MCF 10A (cell line): ENCODE measurements around the gene RNASEL. TPM values are rescaled to one million over a fixed set of nuclear protein-coding genes. Genes with fewer than 3 reads are reported as not detected.

Source experiments
- BruUV-seq: library from RNA; stranded (reverse); fragments of 400-500 nt; replicated peaks from 2 replicates; lab custom pipeline; 2021; lab: Mats Ljungman, UMichigan
- CTCF ChIA-PET: fragments of 300-600 bp; sonication (Branson Sonifier 250); formaldehyde crosslinking; extraction: SDS; loops from one replicate; lab custom pipeline; 2021; ENCODE audit warnings: antibody characterized with exemption, inconsistent platforms; lab: Yijun Ruan, JAX
- POLR2A ChIA-PET: fragments of 300-600, 350-650 bp; sonication (Branson Sonifier 250); formaldehyde crosslinking; extraction: SDS; loops from one replicate; lab custom pipeline; 2020; ENCODE audit warnings: antibody characterized with exemption, inconsistent platforms; lab: Yijun Ruan, JAX
- DNase-seq: peaks from one replicate; pipeline ENCODE4 v3.0.0-alpha.2; 2018; ENCODE audit not compliant: unreplicated experiment
- H3K27ac Mint-ChIP-seq: one replicate; pipeline ENCODE4 v1.8.0; 2022; ENCODE audit warnings: mild to moderate bottlenecking, low read depth, mixed read lengths; ENCODE audit not compliant: unreplicated experiment
- H3K27me3 Mint-ChIP-seq: one replicate; pipeline ENCODE4 v1.8.0; 2022; ENCODE audit warnings: mixed read lengths; ENCODE audit not compliant: insufficient read depth, unreplicated experiment
- H3K36me3 Mint-ChIP-seq: one replicate; pipeline ENCODE4 v1.8.0; 2022; ENCODE audit warnings: mild to moderate bottlenecking, moderate library complexity, mixed read lengths; ENCODE audit not compliant: insufficient read depth, unreplicated experiment
- H3K4me1 Mint-ChIP-seq: one replicate; pipeline ENCODE4 v1.8.0; 2022; ENCODE audit warnings: mixed read lengths; ENCODE audit not compliant: insufficient read depth, unreplicated experiment
- H3K4me3 Mint-ChIP-seq: one replicate; pipeline ENCODE4 v1.8.0; 2022; ENCODE audit warnings: mild to moderate bottlenecking, moderate library complexity, mixed read lengths; ENCODE audit not compliant: unreplicated experiment
- H3K9me3 Mint-ChIP-seq: one replicate; pipeline ENCODE4 v1.8.0; 2022; ENCODE audit warnings: mixed read lengths; ENCODE audit not compliant: unreplicated experiment
- intact Hi-C: fragments of 100-400 bp; cut with micrococcal nuclease; formaldehyde crosslinking; loops from 2 replicates; pipeline ENCODE4 v1.14.1; 2022
- total RNA-seq: library from RNA; stranded (reverse); gene quantifications from 2 replicates; pipeline ENCODE4 v1.2.3, GENCODE V29; 2022
- TF ChIP-seq, protein P1 (sequence below): fragments of 200-600 bp; IDR thresholded peaks from one replicate; pipeline ENCODE4 v1.8.0; 2022; ENCODE audit warnings: antibody characterized with exemption, mild to moderate bottlenecking; ENCODE audit not compliant: unreplicated experiment

RNASEL gene
- total RNA-seq, 1 experiment from 2014 or later: 4.2 TPM

- CTCF ChIA-PET: interaction anchor here (0.5 to 23.4 kb wide), 9 partner anchors 12 to 649 kb away, joined by 3 to 991 read pairs (median 8); partner anchors contain the start of genes NPL and RGS16
- DNase-seq: no peak
- intact Hi-C loops: loop anchor here (2.0 kb wide), 1 partner anchor 193 kb away; no protein-coding TSS in a partner anchor
- Mint-ChIP-seq H3K27ac (no peak overlapping the region), H3K4me1 (peaks cover 5% of the 10 kb centered on the region), H3K36me3 (peaks cover 7% of the 10 kb centered on the region), H3K9me3 (no peaks in the 10 kb centered on the region), H3K4me3 (no peak overlapping the region), H3K27me3 (no peaks in the 10 kb centered on the region)
- POLR2A ChIA-PET: interaction anchor here (1.1 to 2.4 kb wide), 10 partner anchors 15 to 502 kb away, joined by 3 to 14 read pairs (median 8); no protein-coding TSS in a partner anchor
- TF ChIP-seq, protein P1, sequence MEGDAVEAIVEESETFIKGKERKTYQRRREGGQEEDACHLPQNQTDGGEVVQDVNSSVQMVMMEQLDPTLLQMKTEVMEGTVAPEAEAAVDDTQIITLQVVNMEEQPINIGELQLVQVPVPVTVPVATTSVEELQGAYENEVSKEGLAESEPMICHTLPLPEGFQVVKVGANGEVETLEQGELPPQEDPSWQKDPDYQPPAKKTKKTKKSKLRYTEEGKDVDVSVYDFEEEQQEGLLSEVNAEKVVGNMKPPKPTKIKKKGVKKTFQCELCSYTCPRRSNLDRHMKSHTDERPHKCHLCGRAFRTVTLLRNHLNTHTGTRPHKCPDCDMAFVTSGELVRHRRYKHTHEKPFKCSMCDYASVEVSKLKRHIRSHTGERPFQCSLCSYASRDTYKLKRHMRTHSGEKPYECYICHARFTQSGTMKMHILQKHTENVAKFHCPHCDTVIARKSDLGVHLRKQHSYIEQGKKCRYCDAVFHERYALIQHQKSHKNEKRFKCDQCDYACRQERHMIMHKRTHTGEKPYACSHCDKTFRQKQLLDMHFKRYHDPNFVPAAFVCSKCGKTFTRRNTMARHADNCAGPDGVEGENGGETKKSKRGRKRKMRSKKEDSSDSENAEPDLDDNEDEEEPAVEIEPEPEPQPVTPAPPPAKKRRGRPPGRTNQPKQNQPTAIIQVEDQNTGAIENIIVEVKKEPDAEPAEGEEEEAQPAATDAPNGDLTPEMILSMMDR: no peak
- no TSS peak for BruUV-seq
Measured at GRCh38 chr1:182589931-182590330, 875 bp upstream of the RNASEL start.

- TF ChIP-seq, protein P1: no peak
- Mint-ChIP-seq H3K4me3 (peak overlapping the region; percentile 84), H3K4me1 (peaks cover 5% of the 10 kb centered on the region), H3K27me3 (no peaks in the 10 kb centered on the region), H3K9me3 (no peaks in the 10 kb centered on the region), H3K27ac (peak overlapping the region; percentile 93), H3K36me3 (peaks cover 7% of the 10 kb centered on the region)
- BruUV-seq: no TSS peak
- intact Hi-C loops: loop anchor here (2.0 kb wide), 1 partner anchor 193 kb away; no protein-coding TSS in a partner anchor
- ChIA-PET CTCF (interaction anchor here (0.5 to 23.4 kb wide), 17 partner anchors 9 to 649 kb away, joined by 3 to 991 read pairs (median 6); partner anchors contain the start of genes NPL and RGS16), POLR2A (interaction anchor here (0.6 to 2.4 kb wide), 31 partner anchors 9 to 1161 kb away, joined by 3 to 17 read pairs (median 4); partner anchors contain the start of gene RGS16)
- DNase-seq: no peak
Measured at GRCh38 chr1:182589520-182589919, 464 bp upstream of the RNASEL start.

DNA sequence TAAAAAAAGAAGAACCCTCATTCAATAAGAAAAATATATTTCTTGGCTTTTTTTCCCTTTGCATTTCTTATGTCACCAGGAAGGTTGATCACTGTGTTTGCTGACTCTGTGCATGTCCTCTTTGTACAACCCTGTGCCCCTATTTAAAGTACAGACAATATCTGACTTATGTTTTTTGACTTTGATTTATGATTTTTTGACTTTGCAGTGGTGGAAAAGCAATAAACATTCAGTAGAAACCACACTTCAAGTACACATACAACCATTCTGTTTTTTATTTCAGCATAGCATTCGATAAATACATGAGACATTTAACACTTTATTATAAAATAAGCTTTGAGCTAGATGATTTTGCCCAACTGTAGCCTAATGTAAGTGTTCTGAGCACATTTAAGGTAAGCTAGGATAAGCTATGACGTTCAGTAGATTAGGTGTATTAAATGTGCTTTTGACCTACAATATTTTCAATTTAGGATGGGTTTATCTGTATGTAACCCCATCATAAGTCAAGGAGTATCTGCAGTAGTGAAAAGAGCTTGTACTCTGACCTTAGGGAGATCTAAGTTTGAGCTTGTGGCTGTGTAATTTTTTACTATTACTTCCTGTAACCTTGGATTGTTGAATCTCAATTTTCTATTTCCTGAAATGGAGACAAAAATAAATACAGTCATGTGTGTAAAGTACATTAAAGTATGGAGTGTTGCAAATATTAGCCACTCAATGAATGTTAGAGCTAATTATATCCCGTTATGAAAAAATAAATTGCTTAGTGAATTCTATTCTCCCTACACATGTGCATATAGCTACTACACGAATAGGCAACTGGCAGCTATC lies 1.2 kb downstream of the RNASEL start:
- H3K27me3 Mint-ChIP-seq: no peaks in the 10 kb centered on the region
- ChIA-PET POLR2A (interaction anchor here (0.7 to 2.4 kb wide), 28 partner anchors 8 to 1121 kb away, joined by 3 to 17 read pairs (median 4); partner anchors contain the start of gene RGS16), CTCF (interaction anchor here (0.5 to 23.4 kb wide), 14 partner anchors 9 to 535 kb away, joined by 3 to 991 read pairs (median 6); partner anchors contain the start of genes NPL and RGS16)
- no peaks in the 10 kb centered on the region for H3K9me3 Mint-ChIP-seq
- H3K4me3 Mint-ChIP-seq: peak overlapping the region; percentile 84
- no peak for DNase-seq
- TF ChIP-seq, protein P1: no peak
- H3K27ac Mint-ChIP-seq: peak overlapping the region; percentile 93
- BruUV-seq: TSS peak; percentile 56
- peaks cover 15% of the 10 kb centered on the region for H3K36me3 Mint-ChIP-seq
- H3K4me1 Mint-ChIP-seq: peaks cover 5% of the 10 kb centered on the region
- intact Hi-C loops: loop anchor here (2.0 kb wide), 1 partner anchor 191 kb away; no protein-coding TSS in a partner anchor

DNA sequence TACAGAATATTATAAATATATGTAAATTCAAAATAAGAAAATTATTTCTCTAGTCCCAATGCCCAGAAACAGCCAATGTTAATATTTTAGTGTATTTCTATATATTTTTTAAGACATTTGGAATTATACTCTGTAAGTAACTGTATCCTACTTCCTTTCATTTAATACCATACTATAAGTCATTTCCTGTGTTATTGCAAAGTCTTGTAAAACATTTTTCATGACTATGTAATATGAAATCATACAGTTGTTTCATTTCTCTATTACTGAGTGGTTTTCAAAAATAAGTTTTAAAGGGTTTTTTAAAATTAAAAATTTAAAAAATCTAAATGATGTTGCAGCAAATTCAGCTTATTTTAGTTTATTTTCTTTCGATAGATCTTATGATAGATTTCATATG lies 2.0 kb downstream of the RNASEL start:
- CTCF ChIA-PET: interaction anchor here (1.9 kb wide), 1 partner anchor 8 kb away, joined by 15 read pairs; no protein-coding TSS in a partner anchor
- TF ChIP-seq, protein P1: no peak
- no peaks in the 10 kb centered on the region for H3K9me3 Mint-ChIP-seq
- no TSS peak for BruUV-seq
- H3K4me3 Mint-ChIP-seq: no peak overlapping the region
- peaks cover 5% of the 10 kb centered on the region for H3K4me1 Mint-ChIP-seq
- H3K27ac Mint-ChIP-seq: no peak overlapping the region
- intact Hi-C loops: no loop called here
- H3K27me3 Mint-ChIP-seq: no peaks in the 10 kb centered on the region
- POLR2A ChIA-PET: interaction anchor here (0.6 to 2.1 kb wide), 5 partner anchors 11 to 499 kb away, joined by 3 to 8 read pairs (median 6); no protein-coding TSS in a partner anchor
- peaks cover 15% of the 10 kb centered on the region for H3K36me3 Mint-ChIP-seq
- DNase-seq: no peak
